KBM-7 (cell line): Measurements from ENCODE around the gene LRP1-AS.

Experiments
- DNase-seq: peaks from one replicate; pipeline ENCODE4 v3.0.0-alpha.2; 2015
- in situ Hi-C: fragments of 300-500 bp; cut with MboI; formaldehyde crosslinking; loops from 2 replicates; pipeline ENCODE4 v1.14.3; 2020; ENCODE audit warnings: low sequenced_read_pairs, low pct_unique_long_range_greater_than_20kb, mixed read lengths

Gene LRP1-AS

GRCh38 chr12:57164966-57165625 lies 17.7 kb upstream of the LRP1-AS start:
- in situ Hi-C loops: no loop called here
- no peak for DNase-seq

DNA sequence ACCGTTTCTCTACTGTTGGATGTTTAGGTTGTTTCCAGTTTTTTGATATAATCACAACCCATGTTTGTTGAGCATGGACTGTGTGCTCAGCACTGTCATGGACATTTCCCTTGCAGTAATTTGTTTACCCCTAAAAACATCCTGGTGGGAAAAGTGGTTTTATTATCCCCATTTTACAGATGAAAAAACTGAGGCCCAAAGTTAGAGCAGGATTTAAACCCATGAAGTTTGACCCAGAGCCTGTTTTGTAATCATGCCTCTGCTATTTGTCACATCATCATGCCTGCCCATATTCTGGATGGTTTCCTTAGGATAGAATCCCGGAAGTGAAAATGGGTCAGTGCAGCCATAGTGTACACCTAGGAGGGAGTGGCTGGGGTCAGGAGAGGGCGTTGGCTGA lies 17.0 kb upstream of the LRP1-AS start:
- no peak for DNase-seq
- in situ Hi-C loops: no loop called here

- in situ Hi-C loops: no loop called here
- DNase-seq: peak; percentile 57
Measured at GRCh38 chr12:57162553-57163125, 15.2 kb upstream of the LRP1-AS start.

- in situ Hi-C loops: no loop called here
- no peak for DNase-seq
Measured at GRCh38 chr12:57161491-57161890, 14.1 kb upstream of the LRP1-AS start.

- in situ Hi-C loops: no loop called here
Measured at GRCh38 chr12:57160741-57161140, 13.3 kb upstream of the LRP1-AS start.

DNA sequence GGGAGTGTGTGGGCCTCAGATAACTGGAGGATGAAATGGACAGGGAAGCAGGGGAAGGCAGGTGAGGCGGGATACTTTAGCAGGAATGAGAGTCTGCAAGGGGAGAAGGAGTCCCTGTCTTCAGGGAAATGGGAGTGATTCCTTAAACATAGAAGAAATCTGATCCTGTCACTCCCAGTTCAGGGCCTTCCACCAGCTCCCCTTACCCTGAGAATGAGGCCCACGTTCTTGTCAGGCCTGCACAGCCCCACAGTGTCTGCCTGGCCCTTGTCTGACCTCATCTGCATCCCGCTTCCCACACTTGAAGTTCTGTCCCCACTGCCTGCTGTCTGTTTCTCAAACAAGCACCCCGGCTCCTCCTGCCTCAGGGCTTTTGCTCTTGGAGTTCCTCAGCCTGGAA lies 12.6 kb upstream of the LRP1-AS start:
- DNase-seq: no peak
- in situ Hi-C loops: no loop called here

More at GRCh38 chr12:57160741-57161140, 13.3 kb upstream of the LRP1-AS start:
- DNase-seq: no peak

- DNase-seq: no peak
- in situ Hi-C loops: no loop called here
Measured at GRCh38 chr12:57159311-57159710, 11.9 kb upstream of the LRP1-AS start.

DNA sequence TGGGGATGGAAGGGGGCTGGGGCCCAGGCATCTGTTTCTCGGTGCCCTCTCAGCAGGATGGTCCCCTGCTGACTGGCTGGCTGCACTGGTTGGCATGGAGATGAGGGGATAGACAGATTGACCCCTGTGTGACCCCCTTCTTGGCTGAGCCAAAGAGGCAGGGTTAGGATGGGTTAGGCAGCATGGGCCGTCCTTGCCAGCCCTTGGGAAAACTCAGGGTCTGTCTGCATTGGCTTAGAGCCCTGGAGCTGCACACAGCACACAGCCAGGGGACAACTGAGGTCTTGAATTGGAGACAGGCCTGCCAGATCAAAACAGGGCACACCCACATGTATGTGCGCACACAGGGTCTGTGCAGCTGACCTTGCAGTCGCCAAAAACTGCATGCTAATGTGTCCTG lies 11.2 kb upstream of the LRP1-AS start:
- DNase-seq: no peak
- in situ Hi-C loops: no loop called here

DNA sequence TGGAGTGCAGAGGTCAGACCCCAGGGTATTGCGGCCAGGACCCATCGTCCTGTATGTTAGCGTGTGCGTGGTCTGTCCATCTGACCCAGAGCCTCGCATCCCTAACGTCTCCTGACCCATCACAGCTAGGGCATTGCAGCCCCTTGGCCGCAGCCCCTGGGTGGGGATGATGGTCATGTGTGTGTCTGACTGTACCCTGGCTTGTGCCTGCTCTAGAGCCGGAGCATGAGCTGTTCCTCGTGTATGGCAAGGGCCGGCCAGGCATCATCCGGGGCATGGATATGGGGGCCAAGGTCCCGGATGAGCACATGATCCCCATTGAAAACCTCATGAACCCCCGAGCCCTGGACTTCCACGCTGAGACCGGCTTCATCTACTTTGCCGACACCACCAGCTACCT lies 10.8 kb upstream of the LRP1-AS start:
- no peak for DNase-seq
- in situ Hi-C loops: no loop called here

DNA sequence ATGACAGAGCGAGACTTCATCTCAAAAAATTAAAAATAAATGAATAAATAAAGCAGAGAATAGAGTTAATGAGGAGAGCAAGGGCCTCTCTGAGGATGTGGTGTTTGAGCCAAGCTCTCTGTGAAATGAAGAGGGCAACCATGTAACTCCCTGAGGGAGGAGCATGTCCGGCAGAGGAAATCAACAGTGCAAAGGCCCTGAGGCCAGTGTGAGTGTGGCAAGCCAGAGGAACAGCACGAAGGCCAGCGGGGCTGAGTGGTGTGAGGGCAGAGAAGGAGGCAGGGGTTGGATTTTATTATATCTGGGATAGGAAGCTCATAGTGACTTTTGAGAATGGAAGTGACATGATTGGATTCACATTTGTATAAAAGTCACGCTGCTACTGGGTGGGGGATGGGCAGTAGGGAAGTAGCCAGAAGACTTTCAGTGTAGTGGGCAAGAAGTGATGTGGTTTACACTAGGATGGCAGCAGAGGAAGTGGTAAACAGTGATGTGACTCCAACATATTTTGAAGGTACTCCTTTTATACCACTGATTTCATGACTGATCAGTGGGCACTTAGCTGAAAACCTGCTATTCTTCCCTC lies 10.3 kb upstream of the LRP1-AS start:
- in situ Hi-C loops: no loop called here
- peak; percentile 61 for DNase-seq

DNA sequence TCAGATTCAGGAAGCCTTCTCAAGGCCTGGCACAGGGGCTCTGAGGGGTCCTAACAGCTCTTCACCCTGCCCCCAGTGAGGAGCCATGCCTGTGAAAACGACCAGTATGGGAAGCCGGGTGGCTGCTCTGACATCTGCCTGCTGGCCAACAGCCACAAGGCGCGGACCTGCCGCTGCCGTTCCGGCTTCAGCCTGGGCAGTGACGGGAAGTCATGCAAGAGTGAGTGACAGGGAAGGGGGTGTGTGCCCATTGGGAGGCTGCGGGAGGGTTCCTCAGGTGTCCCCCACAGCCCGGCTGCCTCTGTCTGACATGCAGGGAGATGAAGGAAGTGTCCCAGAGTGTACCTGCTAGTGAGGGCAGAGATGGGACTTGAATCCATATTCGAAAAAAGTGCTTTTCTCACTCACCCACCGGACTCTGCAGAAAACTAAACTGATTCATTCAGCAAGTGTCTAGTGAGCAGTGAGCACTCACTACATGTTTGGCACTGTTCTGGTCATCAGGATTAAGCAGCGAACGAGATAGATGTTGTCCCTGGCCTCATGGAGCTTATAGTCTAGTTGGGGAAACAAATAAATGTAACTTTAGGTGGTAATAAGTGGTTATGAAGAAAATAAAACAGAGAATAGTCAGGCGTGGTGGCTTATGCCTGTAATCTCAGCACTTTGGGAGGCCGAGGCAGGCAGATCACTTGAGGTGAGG lies 9.4 kb upstream of the LRP1-AS start:
- peak; percentile 47 for DNase-seq
- in situ Hi-C loops: no loop called here

GRCh38 chr12:57154804-57155434 lies 7.5 kb upstream of the LRP1-AS start:
- no peak for DNase-seq
- in situ Hi-C loops: no loop called here

DNA sequence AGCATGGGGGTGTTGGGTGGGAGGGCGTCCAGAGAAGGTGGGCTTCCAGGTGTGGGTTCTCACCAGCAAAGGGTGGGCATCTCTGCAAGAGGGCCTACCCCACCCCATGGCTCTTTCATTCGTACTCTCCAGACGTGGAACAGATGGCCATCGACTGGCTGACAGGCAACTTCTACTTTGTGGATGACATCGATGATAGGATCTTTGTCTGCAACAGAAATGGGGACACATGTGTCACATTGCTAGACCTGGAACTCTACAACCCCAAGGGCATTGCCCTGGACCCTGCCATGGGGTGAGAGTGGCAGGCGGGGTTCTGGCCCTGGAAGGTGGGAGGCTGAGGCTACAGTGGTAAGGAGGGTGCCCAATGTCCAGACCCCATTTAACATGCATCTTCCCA lies 6.7 kb upstream of the LRP1-AS start:
- in situ Hi-C loops: no loop called here
- no peak for DNase-seq

GRCh38 chr12:57153415-57153997 lies 6.1 kb upstream of the LRP1-AS start:
- in situ Hi-C loops: no loop called here
- no peak for DNase-seq

DNA sequence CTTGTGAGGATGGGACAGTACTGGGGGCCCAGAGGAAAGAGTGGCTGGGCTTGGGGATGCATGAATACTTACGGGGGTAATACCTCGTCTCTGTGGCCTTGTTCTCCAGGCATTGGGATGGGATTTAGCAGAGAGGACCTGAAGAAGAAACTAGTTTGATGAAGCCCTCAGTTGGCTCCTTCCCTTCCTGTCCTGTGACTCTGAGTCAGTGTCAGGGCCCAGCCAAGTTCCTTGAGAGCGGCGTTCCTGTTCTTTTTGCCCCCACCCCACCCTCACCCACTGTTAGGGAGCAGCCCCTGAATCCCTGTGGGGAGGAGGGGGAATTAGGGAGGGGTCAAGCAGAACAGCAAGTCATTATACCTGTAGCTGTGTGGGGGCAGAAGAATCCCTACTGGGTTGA lies 5.2 kb upstream of the LRP1-AS start:
- DNase-seq: no peak
- in situ Hi-C loops: no loop called here

DNA sequence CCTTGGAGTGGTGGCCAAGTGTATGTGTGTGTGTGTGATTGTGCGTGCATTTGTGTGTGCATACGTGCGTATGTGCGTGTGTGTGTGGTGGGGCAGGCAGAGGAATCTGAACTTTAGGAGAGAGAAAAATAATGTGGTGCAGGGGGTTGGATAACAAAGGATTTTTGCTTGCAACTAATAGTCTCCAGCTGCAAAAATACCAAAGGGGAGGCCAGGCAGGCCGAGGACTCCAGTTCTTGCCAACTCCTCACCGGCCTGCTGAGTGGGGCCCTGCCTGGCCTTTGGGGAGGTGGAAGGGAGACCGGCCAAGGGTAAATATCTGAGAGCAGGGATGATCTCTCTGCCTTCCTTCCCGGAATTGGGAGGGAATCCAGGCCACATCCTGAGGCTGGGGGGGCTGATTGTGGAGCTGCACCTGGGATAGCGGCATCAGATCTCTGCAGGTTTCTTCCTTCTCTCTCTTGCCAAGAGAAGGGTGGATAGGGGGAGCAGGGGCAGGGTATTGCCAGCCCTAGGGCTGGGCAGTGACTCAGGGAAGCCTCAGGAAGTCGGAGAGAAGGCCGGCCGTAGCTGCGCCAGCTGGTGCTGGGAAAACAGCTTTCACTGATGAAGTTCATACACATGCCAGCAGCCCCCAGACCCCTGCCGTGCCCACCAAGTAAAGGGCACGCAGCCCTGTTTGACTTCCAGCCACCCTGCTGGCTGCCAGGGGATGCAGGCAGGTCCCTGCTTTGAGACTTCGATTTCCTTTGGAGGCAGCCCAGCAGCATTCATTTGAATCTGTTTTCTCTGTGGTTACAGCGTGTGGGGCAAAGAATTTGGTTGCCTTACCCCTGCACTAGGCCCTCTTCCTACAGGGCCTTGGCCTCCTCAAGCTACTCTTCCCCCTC lies 4.6 kb upstream of the LRP1-AS start:
- DNase-seq: no peak
- in situ Hi-C loops: no loop called here

DNA sequence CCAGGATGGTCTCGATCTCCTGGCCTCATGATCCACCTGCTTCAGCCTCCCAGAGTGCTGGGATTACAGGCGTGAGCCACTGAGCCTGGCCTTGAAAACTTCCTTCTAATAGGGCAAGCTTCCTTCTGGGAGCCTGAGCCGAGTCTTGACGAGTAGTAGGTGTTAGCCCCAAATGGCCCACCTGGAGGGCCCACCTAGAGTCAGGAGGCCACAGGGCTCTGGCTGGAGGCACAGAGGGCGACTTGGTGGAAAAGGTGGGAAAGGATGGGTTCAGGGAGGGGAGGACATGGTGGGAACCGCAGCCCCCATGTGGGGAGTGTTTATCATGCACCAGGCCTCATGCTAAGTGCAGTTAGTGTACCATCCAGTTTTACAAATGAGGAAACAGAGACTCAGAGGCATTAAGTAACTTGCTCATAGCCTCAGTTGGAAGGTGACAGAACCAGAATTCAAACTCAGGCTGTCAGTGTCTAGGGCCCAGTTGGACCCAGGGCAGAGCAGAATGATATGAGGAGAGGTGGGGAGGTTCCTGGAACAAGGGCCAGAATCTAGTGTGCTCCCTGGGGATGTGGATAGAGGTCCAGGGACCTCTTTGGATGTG lies 3.1 kb upstream of the LRP1-AS start:
- in situ Hi-C loops: no loop called here
- no peak for DNase-seq

- DNase-seq: no peak
- in situ Hi-C loops: no loop called here
Measured at GRCh38 chr12:57149245-57149900, 2.0 kb upstream of the LRP1-AS start.
